Thoracic aorta (tissue), 2 donors: Measurements from ENCODE around the gene CMTM4. TPM values are rescaled to one million over a fixed set of nuclear protein-coding genes. Genes with fewer than 3 reads are reported as not detected.

Experiments used
- ATAC-seq: fragments of 150-250 bp; one replicate; pipeline ENCODE4 v1.8.0; 2017; ENCODE audit warnings: low read depth; ENCODE audit not compliant: insufficient number of reproducible peaks, low FRiP score
- DNase-seq: peaks from one replicate; pipeline ENCODE4 v3.0.0-alpha.2; 2020; ENCODE audit warnings: low spot score
- H3K27ac ChIP-seq, 2 donors: fragments of 200-600 bp; sonication (generic); 1 replicate in 1 of 2; 2 replicates in 1 of 2; pipeline ENCODE4 v1.5.1; 2016; ENCODE audit warnings: mild to moderate bottlenecking in 2 of 2, moderate library complexity in 2 of 2
- H3K27me3 ChIP-seq: fragments of 200-600 bp; sonication (generic); replicated peaks from 2 replicates; pipeline ENCODE4 v1.6.0; 2016; ENCODE audit warnings: mild to moderate bottlenecking; ENCODE audit not compliant: insufficient read depth
- H3K36me3 ChIP-seq: fragments of 200-600 bp; sonication (generic); one replicate; pipeline ENCODE4 v1.5.1; 2016
- H3K4me1 ChIP-seq, 2 donors: fragments of 200-600 bp; sonication (generic); 1 replicate in 1 of 2; 2 replicates in 1 of 2; pipeline versions ENCODE4 v1.5.1 to v1.6.0; 2016; ENCODE audit warnings: low read depth in 2 of 2, mild to moderate bottlenecking in 1 of 2; ENCODE audit not compliant: control insufficient read depth in 1 of 2
- H3K4me3 ChIP-seq: fragments of 200-600 bp; sonication (generic); 2 replicates; pipeline ENCODE4 v1.5.1; 2016; ENCODE audit warnings: mild to moderate bottlenecking
- H3K9me3 ChIP-seq: fragments of 200-600 bp; sonication (generic); 2 replicates; pipeline ENCODE4 v1.5.1; 2016
- total RNA-seq, 2 donors: library from RNA; depleted of rRNA; stranded (reverse); fragments of >200 nt; gene quantifications; one replicate each; pipeline versions ENCODE4 v1.1.0 to v1.2.3, GENCODE V29; 2016
- TF ChIP-seq, protein P1 (sequence below): fragments of 200-600 bp; sonication (generic); IDR thresholded peaks from one replicate; pipeline ENCODE4 v1.5.1; 2019; ENCODE audit warnings: antibody characterized with exemption

Gene CMTM4
- total RNA-seq, 2 donors from 2014 or later: 12.0 to 25.7 TPM

- ATAC-seq (no peak), DNase-seq (no peak)
- no peaks in the 10 kb centered on the region for H3K27me3 ChIP-seq
- H3K27ac ChIP-seq: no peak overlapping the region
- H3K4me3 ChIP-seq: no peak overlapping the region
- H3K9me3 ChIP-seq: no peaks in the 10 kb centered on the region
- H3K4me1 ChIP-seq: peaks cover 19 to 22% of the 10 kb centered on the region in 2 donors
- TF ChIP-seq, protein P1, sequence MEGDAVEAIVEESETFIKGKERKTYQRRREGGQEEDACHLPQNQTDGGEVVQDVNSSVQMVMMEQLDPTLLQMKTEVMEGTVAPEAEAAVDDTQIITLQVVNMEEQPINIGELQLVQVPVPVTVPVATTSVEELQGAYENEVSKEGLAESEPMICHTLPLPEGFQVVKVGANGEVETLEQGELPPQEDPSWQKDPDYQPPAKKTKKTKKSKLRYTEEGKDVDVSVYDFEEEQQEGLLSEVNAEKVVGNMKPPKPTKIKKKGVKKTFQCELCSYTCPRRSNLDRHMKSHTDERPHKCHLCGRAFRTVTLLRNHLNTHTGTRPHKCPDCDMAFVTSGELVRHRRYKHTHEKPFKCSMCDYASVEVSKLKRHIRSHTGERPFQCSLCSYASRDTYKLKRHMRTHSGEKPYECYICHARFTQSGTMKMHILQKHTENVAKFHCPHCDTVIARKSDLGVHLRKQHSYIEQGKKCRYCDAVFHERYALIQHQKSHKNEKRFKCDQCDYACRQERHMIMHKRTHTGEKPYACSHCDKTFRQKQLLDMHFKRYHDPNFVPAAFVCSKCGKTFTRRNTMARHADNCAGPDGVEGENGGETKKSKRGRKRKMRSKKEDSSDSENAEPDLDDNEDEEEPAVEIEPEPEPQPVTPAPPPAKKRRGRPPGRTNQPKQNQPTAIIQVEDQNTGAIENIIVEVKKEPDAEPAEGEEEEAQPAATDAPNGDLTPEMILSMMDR: no peak
- H3K36me3 ChIP-seq: no peaks in the 10 kb centered on the region
Observed at GRCh38 chr16:66701026-66701425, 4.5 kb upstream of the CMTM4 start.

DNA sequence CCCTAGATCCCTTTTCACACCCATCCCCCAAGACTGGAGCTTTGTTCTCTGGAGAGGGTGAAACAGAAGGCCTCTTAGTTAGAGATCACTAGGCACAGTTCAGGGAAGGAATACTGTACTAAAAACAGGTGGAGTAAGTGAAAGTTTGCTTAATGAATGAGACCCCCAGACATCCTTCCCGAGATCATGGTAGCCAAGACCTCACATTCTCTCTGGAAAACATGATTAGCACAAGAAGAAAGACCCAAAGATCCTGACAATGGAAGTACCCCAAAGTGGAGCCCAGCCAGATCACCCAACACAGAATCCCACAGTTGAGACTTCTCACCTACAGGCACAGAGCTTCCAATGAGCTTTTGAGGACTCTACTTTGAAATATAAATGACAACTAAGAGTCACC lies 3.4 kb upstream of the CMTM4 start:
- Histone ChIP-seq H3K9me3 (no peaks in the 10 kb centered on the region), H3K4me3 (no peak overlapping the region), H3K27ac (no peak overlapping the region), H3K36me3 (no peaks in the 10 kb centered on the region), H3K4me1 (peaks cover 16 to 29% of the 10 kb centered on the region in 2 donors), H3K27me3 (no peaks in the 10 kb centered on the region)
- ATAC-seq (no peak), DNase-seq (no peak)
- TF ChIP-seq, protein P1: no peak

GRCh38 chr16:66698046-66698445 lies 1.5 kb upstream of the CMTM4 start:
- peaks cover 5 to 19% of the 10 kb centered on the region in 2 donors for H3K4me1 ChIP-seq
- H3K27me3 ChIP-seq: no peaks in the 10 kb centered on the region
- H3K27ac ChIP-seq: no peak overlapping the region
- H3K9me3 ChIP-seq: no peaks in the 10 kb centered on the region
- no peaks in the 10 kb centered on the region for H3K36me3 ChIP-seq
- H3K4me3 ChIP-seq: no peak overlapping the region
- ATAC-seq (no peak), DNase-seq (no peak)
- TF ChIP-seq, protein P1: no peak

DNA sequence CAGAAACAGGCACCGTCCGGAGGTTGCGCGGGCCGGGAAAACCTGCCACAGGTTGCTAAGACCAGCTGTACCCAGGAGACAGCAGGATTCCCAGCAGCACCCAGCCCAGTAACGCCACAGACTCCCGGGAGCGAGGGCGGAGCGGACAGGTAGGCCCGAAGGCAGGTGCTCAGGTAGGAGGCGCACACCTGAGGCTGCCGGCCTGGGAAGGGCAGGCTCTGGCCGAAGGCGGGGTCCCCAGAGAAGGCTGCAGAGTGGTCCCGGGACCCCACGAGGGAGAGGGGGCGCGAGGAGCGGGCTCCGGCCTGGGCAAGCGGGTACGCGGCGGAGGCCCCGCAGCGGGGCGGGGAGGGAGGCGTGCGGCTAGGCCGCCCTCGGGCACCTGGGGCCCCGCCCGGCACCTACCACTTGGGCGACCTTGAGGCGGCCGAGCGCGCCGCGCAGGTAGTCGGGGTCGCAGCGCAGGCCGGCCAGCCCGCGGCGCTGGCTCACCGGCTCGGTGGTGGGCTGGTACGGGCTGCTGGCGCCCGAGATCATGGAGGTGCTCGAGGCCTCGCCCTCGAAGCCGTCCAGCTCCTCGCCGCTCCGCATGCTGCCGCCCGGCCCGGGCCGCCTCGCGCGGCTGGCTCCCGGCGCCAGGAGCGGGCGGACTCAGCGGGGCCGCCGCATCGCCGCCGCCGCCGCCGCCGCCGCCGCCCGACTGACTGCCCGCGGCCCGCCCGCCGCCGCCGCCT lies 441 bp downstream of the CMTM4 start:
- H3K9me3 ChIP-seq: no peaks in the 10 kb centered on the region
- H3K4me1 ChIP-seq: peaks cover 4 to 16% of the 10 kb centered on the region in 2 donors
- ATAC-seq: peak; percentile 11
- no peak for DNase-seq
- TF ChIP-seq, protein P1: no peak
- peak overlapping the region; percentile 88 for H3K4me3 ChIP-seq
- no peak overlapping the region for H3K27ac ChIP-seq
- no peaks in the 10 kb centered on the region for H3K36me3 ChIP-seq
- no peaks in the 10 kb centered on the region for H3K27me3 ChIP-seq

DNA sequence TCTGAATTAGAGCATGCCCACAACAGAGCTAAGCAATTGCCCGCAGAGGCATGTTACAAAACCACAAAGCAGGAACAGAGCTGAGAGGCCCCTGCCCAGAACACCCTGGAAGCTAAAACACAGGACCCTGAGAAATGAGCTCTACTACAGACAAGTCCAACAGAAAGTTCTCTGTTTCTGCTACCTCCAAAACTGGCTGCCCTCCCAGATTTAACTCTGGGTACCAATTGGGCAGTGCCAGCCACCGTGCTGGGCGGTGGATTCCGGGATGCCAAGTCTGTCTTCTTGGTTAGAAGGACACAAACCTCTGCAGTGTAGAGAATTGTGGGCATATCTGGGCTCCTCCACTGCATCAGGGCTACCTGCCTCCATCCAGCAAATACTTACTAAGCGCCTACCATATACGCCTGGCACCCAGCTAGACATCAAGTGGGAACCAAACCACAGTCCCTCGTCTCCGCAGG lies 1.0 kb downstream of the CMTM4 start:
- Histone ChIP-seq H3K27ac (no peak overlapping the region), H3K27me3 (no peaks in the 10 kb centered on the region), H3K9me3 (no peaks in the 10 kb centered on the region), H3K36me3 (no peaks in the 10 kb centered on the region), H3K4me3 (peak overlapping the region; percentile 88), H3K4me1 (peaks cover 4 to 16% of the 10 kb centered on the region in 2 donors)
- no peak for DNase-seq
- ATAC-seq: no peak
- TF ChIP-seq, protein P1: no peak
